Tibial nerve (tissue), 4 donors: ENCODE results near the gene DCPS.

Experiments used
- EP300 ChIP-seq, 2 donors: sonication (generic); formaldehyde crosslinking; IDR thresholded peaks; one replicate each; pipeline ENCODE4 v1.6.1; 2017; ENCODE audit warnings: antibody characterized with exemption in 2 of 2, mild to moderate bottlenecking in 1 of 2
- POLR2A ChIP-seq, 2 donors: fragments of 450-650 bp; IDR thresholded peaks; one replicate each; pipeline ENCODE4 v1.6.1; 2017; ENCODE audit warnings: antibody characterized with exemption in 2 of 2, mild to moderate bottlenecking in 2 of 2, moderate library complexity in 2 of 2
- TF ChIP-seq, protein P1 (sequence below), 5 experiments: fragments of 200-600 bp in 3 of 5; fragments of 450-650 bp in 2 of 5; sonication (generic) in 3 of 5; IDR thresholded peaks; one replicate each; pipeline ENCODE4 v1.5.1; 2016 to 2019; ENCODE audit warnings: antibody characterized with exemption in 5 of 5, mild to moderate bottlenecking in 3 of 5, moderate library complexity in 2 of 5

GRCh38 chr11:126328938-126329643, 25.2 kb downstream of the DCPS start:
- TF ChIP-seq, protein P1, sequence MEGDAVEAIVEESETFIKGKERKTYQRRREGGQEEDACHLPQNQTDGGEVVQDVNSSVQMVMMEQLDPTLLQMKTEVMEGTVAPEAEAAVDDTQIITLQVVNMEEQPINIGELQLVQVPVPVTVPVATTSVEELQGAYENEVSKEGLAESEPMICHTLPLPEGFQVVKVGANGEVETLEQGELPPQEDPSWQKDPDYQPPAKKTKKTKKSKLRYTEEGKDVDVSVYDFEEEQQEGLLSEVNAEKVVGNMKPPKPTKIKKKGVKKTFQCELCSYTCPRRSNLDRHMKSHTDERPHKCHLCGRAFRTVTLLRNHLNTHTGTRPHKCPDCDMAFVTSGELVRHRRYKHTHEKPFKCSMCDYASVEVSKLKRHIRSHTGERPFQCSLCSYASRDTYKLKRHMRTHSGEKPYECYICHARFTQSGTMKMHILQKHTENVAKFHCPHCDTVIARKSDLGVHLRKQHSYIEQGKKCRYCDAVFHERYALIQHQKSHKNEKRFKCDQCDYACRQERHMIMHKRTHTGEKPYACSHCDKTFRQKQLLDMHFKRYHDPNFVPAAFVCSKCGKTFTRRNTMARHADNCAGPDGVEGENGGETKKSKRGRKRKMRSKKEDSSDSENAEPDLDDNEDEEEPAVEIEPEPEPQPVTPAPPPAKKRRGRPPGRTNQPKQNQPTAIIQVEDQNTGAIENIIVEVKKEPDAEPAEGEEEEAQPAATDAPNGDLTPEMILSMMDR (IDR thresholded peaks at IDR 0.05) = no peak
- no peak for TF ChIP-seq POLR2A (IDR thresholded peaks at IDR 0.05)
- TF ChIP-seq EP300 (IDR thresholded peaks at IDR 0.05) = peak in 1 of 2 donors; percentile 30
